GM13976 (cell line): ENCODE measurements around the gene CALML6.

Source experiments
- DNase-seq: peaks from one replicate; pipeline ENCODE4 v3.0.0; 2012; ENCODE audit warnings: low spot score
- CTCF ChIP-seq: IDR thresholded peaks from 2 replicates; pipeline ENCODE4 v1.5.1; 2012; ENCODE audit warnings: borderline replicate concordance, mild to moderate bottlenecking; ENCODE audit not compliant: insufficient read depth; ENCODE audit errors: extremely low read depth, missing control alignments, control extremely low read depth
- in situ Hi-C: fragments of 300-500 bp; cut with MboI; formaldehyde crosslinking; loops from one replicate; pipeline ENCODE4 v1.12.0; 2022; ENCODE audit warnings: low sequenced_read_pairs, mixed read lengths, inconsistent platforms; ENCODE audit not compliant: unreplicated experiment

The CALML6 gene

GRCh38 chr1:1910651-1911331 is 4.3 kb upstream of the CALML6 start:
- no peak for TF ChIP-seq CTCF
- DNase-seq, result no peak
- in situ Hi-C loops, result no loop called here

GRCh38 chr1:1911350-1912041 is 3.6 kb upstream of the CALML6 start:
- TF ChIP-seq CTCF, result no peak
- in situ Hi-C loops, result no loop called here
- DNase-seq, result no peak

- no peak for TF ChIP-seq CTCF
- DNase-seq, result no peak
- in situ Hi-C loops, result no loop called here
These were observed 724 bp upstream of the CALML6 start for GRCh38 chr1:1914101-1914970.

GRCh38 chr1:1915911-1916840 is 1.1 kb downstream of the CALML6 start:
- no peak for TF ChIP-seq CTCF
- in situ Hi-C loops, result no loop called here
- no peak for DNase-seq

- DNase-seq, result no peak
- in situ Hi-C loops, result no loop called here
- TF ChIP-seq CTCF, result no peak
These were observed 1.8 kb downstream of the CALML6 start for GRCh38 chr1:1916851-1917251.

- no peak for DNase-seq
- in situ Hi-C loops, result no loop called here
- TF ChIP-seq CTCF, result no peak
These were observed 2.4 kb downstream of the CALML6 start for GRCh38 chr1:1917304-1917976.
